ENCODE measurements around the gene FAM186B. TPM values are rescaled to one million over a fixed set of nuclear protein-coding genes. Genes with fewer than 3 reads are reported as not detected.
"Not testable (repeated sequence)": the region's sequence is repeated elsewhere in the genome, so short reads cannot be mapped to it uniquely, and the experiment has no call there.

FAM186B gene, protein sequence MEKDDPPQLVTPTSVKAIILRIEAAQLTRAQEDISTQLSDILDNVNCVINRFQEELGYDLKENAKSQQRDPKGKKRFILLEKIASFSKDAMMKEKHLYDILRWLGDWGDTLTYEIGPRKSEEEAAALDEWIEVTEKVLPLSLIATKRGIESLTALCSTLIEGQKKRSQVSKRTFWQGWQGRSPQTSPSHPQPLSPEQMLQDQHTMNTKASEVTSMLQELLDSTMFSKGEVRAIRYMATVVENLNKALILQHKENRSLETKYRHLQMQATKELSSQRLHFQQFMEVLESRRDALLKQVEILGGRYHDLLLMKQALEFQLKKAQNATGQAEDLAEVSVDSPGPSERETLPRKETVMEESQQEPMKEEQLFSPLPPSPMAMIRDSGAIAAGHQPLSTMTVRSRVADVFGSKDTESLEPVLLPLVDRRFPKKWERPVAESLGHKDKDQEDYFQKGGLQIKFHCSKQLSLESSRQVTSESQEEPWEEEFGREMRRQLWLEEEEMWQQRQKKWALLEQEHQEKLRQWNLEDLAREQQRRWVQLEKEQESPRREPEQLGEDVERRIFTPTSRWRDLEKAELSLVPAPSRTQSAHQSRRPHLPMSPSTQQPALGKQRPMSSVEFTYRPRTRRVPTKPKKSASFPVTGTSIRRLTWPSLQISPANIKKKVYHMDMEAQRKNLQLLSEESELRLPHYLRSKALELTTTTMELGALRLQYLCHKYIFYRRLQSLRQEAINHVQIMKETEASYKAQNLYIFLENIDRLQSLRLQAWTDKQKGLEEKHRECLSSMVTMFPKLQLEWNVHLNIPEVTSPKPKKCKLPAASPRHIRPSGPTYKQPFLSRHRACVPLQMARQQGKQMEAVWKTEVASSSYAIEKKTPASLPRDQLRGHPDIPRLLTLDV
- polyA plus RNA-seq (ENCODE audit: insufficient read depth in 1 of 5, insufficient read length in 5 of 5, low replicate concordance in 1 of 5) = 1 to 10 TPM; 1.3 to 3.5 (median 2.5) TPM
- long read RNA-seq, donor 1, partial matches to known transcripts = 18 of 18 reads
- long read RNA-seq, donor 1, other reads (novel, unspliced or antisense) = 0 of 18 reads
- long read RNA-seq, donor 2 = 0 reads
- long read RNA-seq, donor 3, partial matches to known transcripts = 18 of 18 reads
- long read RNA-seq, donor 3, other reads (novel, unspliced or antisense) = 0 of 18 reads
- long read RNA-seq, donor 4 = 0 reads
- long read RNA-seq, donor 5 = 0 reads
- long read RNA-seq, donor 6 = 0 reads
- long read RNA-seq, donor 7 = 0 reads
- long read RNA-seq, donor 8 = 0 reads

DNA sequence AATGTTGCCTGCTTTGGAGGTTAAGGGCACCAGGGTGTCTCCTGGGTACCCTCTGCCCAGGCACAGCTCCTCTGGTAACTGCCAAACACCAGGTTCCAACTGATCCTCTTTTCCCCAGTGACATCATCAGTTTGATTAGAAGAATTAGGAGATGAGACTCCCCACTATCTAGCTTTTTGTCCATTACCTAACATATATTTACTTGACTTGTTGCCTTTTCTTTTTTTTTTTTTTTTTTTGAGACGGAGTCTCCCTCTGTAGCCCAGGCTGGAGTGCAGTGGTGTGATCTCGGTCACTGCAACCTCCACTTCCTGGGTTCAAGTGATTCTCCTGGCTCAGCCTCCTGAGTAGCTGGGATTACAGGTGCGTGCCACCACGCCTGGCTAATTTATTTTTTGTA, at the start of gene FAM186B:
Gene FAM186B, minus strand, starts transcription at position 101 of the 400 bp plus-strand sequence. CDS start 162 bp downstream, outside the sequence.
- DNase-seq = not testable (repeated sequence)

DNA sequence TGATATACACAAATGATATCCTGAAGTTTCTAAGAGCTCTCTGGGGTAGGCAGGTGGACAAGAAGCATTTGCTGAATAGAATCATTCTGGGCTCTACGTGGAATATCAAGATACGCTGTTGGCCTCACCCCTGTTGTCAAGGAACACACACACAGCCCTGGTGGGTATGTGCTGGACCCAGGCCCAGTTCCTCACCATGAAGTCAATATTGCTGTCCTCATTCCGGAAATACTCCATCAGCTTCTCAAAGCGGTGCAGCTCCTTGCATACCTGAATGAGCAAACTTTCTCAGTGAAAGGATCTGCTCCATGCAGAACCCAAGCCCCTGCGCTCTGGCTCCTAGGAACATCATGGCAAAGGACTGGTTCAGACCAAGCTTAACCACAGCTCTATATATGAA, 49.3 kb upstream of the FAM186B start:
- no peak for DNase-seq

DNA sequence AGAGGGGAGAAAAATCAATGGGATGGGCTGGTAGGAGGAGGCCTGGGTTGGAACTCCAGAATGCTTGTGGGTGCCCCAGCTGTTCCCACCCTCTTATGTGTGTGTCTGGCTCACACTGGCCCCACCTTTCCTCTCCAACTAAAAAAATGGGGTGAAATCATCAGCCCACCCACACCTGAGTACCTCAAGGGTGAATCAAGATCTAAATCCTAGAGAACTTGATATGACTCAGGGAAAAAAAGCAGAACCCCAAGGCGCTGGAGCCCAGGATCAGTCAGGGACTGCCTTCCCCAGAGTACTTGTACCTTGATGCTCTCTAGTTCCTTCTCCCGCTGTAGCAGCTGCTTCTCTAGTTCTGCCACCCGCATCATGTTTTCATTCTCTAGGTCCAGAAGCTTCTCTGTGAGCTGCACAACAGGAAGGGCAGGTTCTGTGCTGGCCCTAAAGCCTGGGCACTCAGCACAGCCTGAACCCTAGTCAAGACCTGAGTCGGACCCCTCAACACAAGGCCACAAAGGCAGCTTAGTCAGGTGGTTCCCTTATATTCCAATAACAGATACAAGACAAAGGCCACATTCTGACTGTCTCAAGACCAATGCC, 47.6 kb upstream of the FAM186B start:
- no peak for DNase-seq

DNA sequence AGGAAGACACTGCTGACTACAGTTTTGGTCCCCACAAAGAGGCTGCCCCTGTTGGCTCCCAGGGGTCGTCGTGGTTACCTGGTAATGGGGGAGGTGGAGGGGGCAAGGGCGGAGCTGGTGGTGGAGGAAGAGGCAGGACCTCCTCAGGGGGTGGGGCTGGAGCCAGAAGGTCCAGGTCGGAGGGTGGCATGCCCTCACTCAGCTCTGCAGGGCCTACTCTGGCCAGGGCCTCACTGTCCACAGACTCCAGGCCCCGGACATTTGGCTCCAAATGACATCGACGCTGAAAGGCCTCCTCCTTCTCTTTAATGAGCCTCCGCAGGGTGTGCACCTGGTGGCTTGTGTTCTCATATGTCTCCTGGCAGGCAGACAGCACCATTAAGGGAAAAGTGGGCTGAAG, 46.4 kb upstream of the FAM186B start:
- no peak for DNase-seq

DNA sequence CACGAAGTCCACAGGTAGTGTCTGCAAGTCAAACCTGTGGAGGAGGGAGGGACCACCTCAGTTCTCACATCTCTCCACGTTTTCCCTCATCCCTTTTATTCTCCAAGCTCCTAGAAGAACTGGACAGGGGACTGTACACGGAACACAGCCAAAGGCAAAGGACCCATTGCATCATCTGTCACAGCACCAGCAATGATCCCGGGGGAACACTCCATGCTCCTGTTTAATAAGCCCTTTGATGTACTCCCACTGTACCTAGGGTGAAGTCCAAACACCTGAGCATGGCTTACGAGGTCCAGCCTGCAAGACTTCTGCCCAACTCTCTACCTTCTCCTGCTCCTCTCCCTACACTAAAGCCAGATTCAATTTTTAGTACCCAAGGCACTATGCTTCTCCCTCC, 44.5 kb upstream of the FAM186B start:
- no peak for DNase-seq

DNA sequence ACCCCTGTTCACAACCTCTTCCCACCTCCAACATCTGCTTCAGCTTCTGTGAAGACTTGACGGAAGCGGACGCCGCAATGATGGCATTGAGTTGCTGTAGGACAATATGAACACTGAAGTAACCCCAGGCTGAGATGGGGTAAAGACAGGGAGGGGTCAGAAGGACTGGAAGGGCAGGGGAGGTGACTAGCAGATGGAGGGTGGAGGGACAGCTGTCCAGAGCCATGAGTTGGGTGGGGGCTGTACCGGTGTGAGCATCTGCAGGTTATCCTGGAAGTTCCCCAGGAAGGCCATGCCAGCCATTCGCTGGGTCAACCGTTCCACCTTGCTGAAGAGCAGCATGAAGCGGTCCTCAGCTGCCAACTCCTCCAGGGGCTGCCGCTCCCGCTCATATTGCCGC, 44.0 kb upstream of the FAM186B start:
- no peak for DNase-seq

DNA sequence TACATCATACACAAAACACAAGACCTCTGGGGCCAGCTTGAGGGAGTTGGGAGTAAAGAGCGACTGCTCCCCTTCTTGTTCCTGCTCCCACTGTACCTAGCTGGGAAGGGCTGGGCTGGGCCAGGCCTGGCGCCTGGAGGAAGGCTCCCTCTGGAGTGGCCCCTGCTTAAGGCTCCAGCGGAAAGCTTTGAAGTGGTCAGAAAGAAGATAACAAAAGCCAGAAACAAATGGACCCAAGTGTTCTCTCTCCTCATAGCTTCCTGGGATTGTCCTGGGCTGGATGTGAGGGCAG, 43.2 kb upstream of the FAM186B start:
- no peak for DNase-seq

DNA sequence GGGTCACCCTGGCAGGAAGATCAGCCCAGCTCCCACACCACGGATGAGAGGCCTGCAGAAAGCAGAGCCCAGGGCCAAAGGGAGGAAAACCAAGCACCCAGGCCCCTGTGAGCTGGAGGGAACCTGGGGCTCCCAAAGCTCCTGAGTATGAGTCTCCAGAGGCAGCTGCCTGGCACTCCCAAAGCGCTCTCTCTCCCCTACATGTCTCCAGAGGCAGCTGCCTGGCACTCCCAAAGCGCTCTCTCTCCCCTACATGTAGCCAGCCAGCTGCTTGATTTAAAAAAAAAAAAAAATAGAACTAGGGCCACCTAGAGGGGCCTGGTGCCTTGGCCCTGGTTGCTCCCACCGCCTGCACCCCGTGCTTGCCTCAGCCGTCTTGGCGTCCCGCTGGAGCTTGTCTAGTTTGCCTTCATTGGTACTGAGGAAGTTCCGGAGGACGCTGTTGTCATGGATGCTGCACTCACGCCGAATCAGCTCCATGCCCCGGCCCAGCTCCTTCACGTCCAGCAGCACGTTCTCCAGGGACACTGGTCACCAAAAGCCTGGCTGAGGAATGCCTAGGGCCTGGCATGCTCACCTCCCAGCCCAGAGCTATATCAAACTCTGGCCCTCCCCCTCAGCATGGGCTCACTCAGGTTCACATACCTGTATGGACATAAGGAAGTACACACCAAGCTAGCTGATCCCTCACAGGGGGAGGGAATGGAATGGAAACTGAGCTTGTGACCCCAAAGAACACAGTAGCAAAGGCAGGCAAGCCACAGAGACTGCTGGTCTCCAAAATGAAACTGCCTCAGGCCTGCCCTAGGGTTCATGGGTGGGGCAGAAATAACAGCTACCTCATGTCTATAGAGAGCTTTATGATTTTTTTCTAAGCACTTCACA, 42.6 kb upstream of the FAM186B start:
- no peak for DNase-seq

DNA sequence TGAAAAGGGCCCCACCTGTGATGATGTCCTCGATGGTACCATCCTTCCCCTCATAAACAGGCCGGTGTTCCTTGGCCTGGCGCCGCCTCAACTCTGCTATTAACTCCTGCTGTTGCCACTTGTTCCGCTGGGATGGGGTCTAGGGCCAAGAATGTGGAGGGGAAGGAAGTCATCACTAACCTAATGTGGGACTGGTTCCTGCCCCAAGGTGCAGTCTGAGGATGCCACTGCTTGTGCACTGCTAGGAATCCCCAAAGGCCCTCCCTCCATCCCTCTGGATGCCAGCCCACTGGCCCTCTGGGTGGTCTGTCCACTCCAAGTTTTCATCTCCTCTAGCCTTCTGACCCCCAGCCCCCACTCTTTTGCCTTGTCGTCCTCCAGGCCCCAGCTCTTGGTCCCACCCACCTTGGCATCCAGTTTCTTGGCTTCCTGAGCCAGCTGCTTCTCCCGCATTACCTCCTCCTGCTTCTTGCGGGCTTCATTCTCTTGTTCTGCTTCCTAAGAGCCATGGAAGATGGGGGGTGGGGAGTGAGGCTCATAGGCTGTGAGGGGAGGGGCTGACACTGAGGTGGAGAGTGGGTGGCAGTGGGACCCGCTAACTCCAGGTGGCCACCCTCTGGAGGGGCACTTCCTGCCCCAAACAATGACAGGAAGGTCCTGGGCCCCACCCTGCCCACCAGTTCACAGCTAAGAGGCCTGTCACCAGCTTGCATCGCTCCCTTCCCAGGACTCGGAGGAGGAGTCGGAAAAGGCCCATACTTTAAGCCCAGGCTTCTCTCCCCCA, 41.6 kb upstream of the FAM186B start:
- DNase-seq = no peak

DNA sequence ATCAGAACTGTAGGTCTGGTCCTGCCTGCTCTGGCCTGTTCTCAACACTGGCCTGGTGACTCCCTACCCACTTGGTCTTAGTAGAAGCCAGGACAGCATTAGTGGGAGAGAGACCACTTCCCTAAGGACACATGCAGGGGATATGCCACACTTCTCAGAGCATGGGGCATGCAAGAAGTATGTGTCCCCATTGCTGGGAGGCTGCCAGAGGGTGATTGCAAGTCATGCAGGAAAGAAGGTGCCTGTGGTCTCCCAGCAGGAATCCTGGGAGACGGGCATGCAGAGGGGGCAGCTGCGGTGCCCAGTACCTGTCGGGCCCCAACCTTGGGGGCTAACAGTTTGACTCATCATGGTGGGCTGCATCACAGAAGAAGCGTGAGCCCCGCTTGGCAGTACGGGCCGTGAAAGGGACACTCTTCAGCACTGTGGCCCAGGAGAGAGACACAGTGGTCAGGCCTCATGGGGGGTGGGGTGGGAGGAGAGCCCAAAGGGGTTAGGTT, 40.9 kb upstream of the FAM186B start:
- DNase-seq = no peak

DNA sequence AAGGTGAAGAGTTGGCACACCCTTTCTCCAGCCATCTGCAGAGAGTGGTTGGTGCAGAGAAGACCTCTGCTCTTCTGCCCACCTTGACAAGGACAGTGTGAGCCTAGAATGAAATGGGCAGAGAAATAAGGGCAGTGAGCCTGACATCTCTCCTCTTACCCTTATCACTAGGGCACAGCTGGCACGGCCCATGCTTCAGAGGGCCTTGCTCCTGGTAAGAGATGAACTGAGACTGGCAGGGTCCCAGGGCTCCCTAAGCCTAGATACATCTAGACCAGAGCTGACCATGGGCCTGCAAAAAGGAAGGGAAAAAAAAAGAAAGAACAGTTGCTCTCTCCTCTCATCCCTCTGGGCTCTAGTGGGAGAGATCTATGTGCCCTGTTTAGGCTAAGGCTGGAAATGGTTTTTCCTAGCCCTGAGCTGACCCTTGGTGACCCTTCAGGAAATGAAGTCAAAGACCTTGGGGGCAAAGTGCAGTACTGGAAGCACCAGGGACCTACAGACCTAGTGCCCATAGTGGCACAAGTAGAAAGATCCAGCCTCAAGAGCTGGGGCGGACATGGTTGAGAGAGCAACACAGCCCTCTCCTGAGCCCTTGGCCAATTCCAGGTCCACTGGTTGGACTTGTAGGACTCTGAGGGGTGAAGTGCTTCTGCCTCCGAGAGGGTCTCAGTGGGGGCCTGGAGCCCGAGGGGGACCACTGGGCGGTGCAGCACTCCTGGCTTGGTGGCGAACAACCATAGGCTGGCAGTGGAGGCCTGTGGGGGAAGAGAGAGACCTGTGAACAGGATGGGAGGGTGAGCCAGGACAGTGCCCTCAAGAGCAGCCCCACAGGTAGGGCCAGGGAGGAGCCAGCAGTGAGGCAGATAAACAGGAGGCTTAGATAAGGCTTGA, 40.0 kb upstream of the FAM186B start:
- DNase-seq = no peak

DNA sequence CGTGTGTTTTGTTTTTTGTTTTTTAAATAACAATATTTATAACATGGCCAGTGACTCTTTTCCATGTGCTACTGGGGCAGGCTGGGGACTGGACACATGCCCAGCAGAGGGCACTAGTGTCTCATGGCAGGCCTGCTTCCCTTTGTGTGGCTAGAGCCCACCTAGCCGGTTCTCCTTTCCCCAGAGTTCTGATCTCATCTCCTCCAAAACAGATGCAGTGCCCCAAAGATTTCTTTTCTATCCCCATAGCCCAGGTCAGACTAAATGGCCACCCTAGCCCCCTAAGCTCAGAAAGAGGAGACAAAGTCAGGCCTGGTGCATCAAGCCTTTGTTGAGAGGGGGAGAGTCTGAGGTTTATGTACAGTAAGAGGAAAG, 39.2 kb upstream of the FAM186B start:
- peak; percentile 70 to 82 for DNase-seq

DNA sequence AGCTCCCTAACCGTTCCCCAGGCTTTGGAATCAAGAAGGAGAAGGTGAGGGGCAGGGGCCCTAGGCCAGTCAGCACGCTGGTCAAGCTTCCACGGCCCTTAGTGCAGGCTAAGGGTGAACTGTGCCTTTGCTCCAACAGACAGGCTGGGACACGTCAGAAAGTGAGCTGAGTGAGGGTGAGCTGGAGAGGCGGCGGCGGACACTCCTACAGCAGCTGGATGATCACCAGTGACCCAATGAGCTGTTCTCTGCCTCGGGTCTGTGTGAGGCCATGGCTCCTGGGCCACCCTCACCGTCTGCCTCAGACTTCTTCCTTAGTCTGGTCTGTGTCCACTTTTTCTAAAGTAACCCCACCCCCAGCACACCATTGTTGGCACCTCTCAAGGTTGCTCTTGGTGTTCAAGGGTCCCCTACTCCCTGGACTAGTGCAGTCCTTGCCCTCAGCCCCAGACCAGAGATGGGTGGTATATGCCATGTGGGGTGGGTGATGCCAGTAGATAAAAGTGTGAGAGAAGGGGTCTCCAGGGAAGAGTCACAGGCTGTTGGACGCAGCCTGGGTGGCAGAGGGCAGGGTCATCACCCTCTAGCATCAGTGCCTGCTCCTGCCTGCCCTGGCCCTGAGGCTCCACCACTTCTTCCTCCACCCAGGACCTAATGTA, 38.7 kb upstream of the FAM186B start:
- DNase-seq = no peak

DNA sequence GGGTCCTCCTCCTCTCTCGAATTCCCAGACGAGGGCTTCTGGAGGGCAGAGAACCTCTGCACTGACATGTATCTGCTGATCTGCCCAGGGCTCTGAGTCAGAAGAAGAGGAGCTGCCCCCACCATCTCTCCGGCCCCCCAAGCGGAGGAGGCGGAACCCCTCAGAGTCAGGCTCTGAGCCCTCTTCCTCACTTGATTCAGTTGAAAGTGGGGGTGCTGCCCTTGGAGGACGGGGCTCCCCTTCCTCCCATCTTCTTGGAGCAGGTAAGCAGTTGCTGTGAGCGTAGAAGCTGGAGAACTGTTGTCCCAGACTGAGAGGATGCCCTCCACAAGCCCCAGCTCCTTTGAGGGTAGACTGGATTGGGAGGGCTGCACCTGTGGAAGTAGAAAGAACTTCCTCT, 37.7 kb upstream of the FAM186B start:
- DNase-seq = no peak

DNA sequence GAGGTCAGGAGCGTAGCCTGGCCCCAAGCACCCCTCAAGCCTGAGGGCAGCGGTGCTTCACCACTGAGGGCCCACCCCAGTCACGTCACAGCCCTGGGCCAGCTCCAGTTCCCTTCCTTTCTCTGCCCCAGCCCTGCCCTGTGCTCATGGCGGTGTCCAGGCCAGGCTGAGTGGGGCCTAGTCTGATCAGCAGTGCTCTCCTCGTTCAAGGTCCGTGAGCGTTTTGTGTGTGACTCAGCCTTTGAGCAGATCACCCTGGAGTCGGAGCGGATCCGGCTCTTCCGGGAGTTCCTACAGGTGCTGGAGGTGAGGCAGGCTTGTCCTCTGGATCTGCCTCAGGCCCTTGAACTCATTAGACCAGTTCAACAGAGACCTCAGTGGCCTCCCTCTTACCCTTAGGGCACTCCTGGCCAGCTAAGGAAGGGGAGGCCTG, 36.9 kb upstream of the FAM186B start:
- no peak for DNase-seq

DNA sequence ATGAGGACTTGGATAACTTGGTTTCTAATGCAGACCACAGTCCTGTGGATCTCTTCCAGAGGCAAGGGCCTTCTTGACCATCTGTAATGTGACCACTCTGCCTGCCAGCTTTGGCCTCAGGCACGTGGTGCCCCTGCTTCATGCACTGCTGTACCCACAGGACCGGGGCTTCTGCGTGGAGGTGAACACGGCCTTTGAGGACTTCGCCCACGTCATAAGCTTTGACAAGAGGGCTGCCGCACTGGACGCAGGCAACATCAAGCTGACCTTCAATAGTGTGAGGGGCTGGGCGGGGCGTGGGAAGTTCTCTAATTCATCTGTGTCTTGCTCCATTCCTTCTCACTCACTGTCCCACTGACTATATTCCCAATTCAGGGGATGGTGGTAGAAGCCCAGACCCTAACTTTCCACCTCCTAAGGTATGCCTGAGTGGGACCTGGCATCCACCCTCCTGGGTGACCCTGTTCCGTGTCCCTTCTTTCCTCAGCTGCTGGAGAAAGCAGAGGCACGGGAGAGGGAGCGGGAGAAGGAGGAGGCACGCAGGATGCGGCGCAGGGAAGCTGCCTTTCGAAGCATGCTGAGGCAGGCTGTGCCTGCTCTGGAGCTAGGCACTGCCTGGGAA, 36.4 kb upstream of the FAM186B start:
- no peak for DNase-seq

DNA sequence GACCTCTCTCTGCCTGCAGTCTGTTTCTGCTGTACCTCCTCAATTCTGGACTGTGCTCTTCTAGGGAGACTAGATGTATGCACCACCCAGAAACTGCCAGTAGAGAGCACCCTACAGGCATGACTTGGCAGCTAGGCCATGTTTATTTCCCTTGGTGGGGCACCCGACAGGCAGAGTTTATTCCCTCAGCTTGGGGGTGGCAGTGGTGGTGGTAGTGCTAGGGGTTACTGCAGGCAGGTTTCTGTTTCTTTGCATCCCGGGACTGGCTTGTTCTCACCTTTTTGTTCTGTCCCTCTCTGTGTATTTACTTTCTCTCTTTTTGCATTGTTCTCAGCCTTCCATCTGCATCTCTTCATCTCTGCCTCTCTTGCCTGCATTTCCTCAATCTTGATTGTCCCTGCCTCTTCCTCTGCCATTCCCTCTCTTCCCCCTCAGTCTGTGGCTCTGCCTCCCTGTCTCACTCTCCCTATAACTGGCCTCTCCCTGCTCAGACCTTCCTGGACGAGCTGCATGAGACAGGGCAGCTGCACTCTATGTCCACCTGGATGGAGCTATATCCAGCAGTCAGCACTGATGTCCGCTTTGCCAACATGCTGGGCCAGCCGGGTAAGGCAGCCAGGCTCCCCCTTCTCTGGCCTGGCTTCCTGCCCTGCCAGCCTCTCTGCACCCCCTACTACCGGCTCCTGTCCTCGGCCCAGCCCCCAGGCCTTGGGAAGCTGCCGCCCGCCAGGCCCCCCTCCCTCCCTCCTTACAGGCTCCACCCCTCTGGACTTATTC, 31.7 kb upstream of the FAM186B start:
- DNase-seq = peak in 1 of 2 donors; percentile 63

Data from right lung (tissue), 10 donors.